NT2/D1 (cell line): ENCODE measurements around the gene DCN.

Source experiments
- DNase-seq: peaks from one replicate; pipeline ENCODE4 v3.0.0-alpha.2; 2011; ENCODE audit warnings: low read depth, low spot score
- H3K27me3 ChIP-seq: 2 replicates; pipeline ENCODE4 v1.6.0; 2011; ENCODE audit warnings: mild to moderate bottlenecking; ENCODE audit not compliant: insufficient read length, insufficient read depth
- H3K36me3 ChIP-seq: 2 replicates; pipeline ENCODE4 v1.6.1; 2011; ENCODE audit warnings: mild to moderate bottlenecking, low read length, mixed read lengths; ENCODE audit not compliant: insufficient read depth, insufficient read length
- H3K4me1 ChIP-seq: 2 replicates; pipeline ENCODE4 v1.5.1; 2011; ENCODE audit not compliant: insufficient read depth, insufficient read length
- H3K4me3 ChIP-seq: 2 replicates; pipeline ENCODE4 v1.5.1; 2011; ENCODE audit warnings: low read depth; ENCODE audit not compliant: insufficient read length
- H3K9ac ChIP-seq: 2 replicates; pipeline ENCODE4 v1.6.0; 2011; ENCODE audit warnings: low read depth; ENCODE audit not compliant: insufficient read length
- H3K9me3 ChIP-seq: 2 replicates; pipeline ENCODE4 v1.5.1; 2011; ENCODE audit warnings: mild to moderate bottlenecking, low read length; ENCODE audit not compliant: insufficient read depth
- SUZ12 ChIP-seq: IDR thresholded peaks from 2 replicates; pipeline ENCODE4 v1.6.1; 2011; ENCODE audit not compliant: insufficient read length, insufficient read depth; ENCODE audit errors: extremely low read depth
- YY1 ChIP-seq: IDR thresholded peaks from 2 replicates; pipeline ENCODE4 v1.6.1; 2011; ENCODE audit not compliant: insufficient read length, insufficient read depth
- ZNF274 ChIP-seq: IDR thresholded peaks from 2 replicates; pipeline ENCODE4 v1.6.1; 2011; ENCODE audit warnings: mild to moderate bottlenecking, low read depth, low read length

Gene DCN

GRCh38 chr12:91126516-91126915 lies 56.1 kb downstream of the DCN start:
- Histone ChIP-seq H3K4me1 (no peaks in the 10 kb centered on the region), H3K4me3 (no peak overlapping the region), H3K27me3 (no peaks in the 10 kb centered on the region), H3K9me3 (no peaks in the 10 kb centered on the region), H3K9ac (no peak overlapping the region), H3K36me3 (no peaks in the 10 kb centered on the region)
- DNase-seq, result no peak
- TF ChIP-seq ZNF274, result no peak
- no peak for TF ChIP-seq YY1
- no peak for TF ChIP-seq SUZ12

GRCh38 chr12:91123236-91123916 lies 59.2 kb downstream of the DCN start:
- DNase-seq, result no peak
- H3K4me3 ChIP-seq, result no peak overlapping the region
- no peaks in the 10 kb centered on the region for H3K27me3 ChIP-seq
- no peak for TF ChIP-seq SUZ12
- no peak for TF ChIP-seq ZNF274
- no peak for TF ChIP-seq YY1
- H3K9ac ChIP-seq, result no peak overlapping the region
- H3K9me3 ChIP-seq, result no peaks in the 10 kb centered on the region
- no peaks in the 10 kb centered on the region for H3K4me1 ChIP-seq
- no peaks in the 10 kb centered on the region for H3K36me3 ChIP-seq

DNA sequence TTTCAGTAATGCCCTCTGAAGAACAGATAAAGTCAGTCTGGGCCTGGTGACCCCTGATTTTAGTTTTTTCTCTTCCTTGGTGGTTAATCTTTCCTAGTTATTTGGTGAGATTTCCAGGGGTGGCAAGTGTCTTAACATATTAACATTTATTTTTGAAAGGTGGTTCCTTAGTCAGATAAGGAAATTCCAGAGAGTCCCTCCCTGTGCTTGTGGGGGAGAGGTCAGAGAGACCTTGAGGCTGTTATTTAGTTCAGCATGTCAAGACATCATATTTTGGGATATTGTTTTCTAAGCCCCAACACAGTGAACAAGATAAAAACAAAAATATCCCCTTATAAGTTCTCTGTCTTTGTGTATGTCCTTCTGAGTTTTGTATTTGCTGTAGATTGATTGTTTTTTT lies 61.8 kb downstream of the DCN start:
- Histone ChIP-seq H3K9ac (no peak overlapping the region), H3K4me1 (no peaks in the 10 kb centered on the region), H3K4me3 (no peak overlapping the region), H3K9me3 (no peaks in the 10 kb centered on the region), H3K36me3 (no peaks in the 10 kb centered on the region), H3K27me3 (no peaks in the 10 kb centered on the region)
- TF ChIP-seq SUZ12 (no peak), YY1 (no peak), ZNF274 (no peak)
- no peak for DNase-seq

- Histone ChIP-seq H3K4me3 (no peak overlapping the region), H3K27me3 (no peaks in the 10 kb centered on the region), H3K9me3 (no peaks in the 10 kb centered on the region), H3K4me1 (no peaks in the 10 kb centered on the region), H3K36me3 (no peaks in the 10 kb centered on the region), H3K9ac (no peak overlapping the region)
- DNase-seq, result no peak
- TF ChIP-seq SUZ12 (no peak), ZNF274 (no peak), YY1 (no peak)
Observed at GRCh38 chr12:91119089-91119488, 63.5 kb downstream of the DCN start.

- no peak for DNase-seq
- Histone ChIP-seq H3K9me3 (no peaks in the 10 kb centered on the region), H3K27me3 (no peaks in the 10 kb centered on the region)
Observed at GRCh38 chr12:91113621-91114020, 69.0 kb downstream of the DCN start.

GRCh38 chr12:91111366-91112325 lies 71.0 kb downstream of the DCN start, which contains the start of gene LUM:
TSS of gene LUM (minus strand) at chr12:91111494. CDS start at chr12:91108979, 2,515 bp downstream.
- no peak within 1 kb of the TSS for H3K4me3 ChIP-seq
- DNase-seq, result no peak
- peaks cover 3% of the 10 kb centered on the region for H3K4me1 ChIP-seq
- H3K36me3 ChIP-seq, result no peaks in the 10 kb centered on the region
- no peaks in the 10 kb centered on the region for H3K27me3 ChIP-seq
- TF ChIP-seq SUZ12, result no peak
- no peak for TF ChIP-seq ZNF274
- TF ChIP-seq YY1, result no peak
- no peaks in the 10 kb centered on the region for H3K9me3 ChIP-seq
- no peak within 1 kb of the TSS for H3K9ac ChIP-seq

More at GRCh38 chr12:91113621-91114020, 69.0 kb downstream of the DCN start:
- Histone ChIP-seq H3K4me3 (no peak overlapping the region), H3K36me3 (no peaks in the 10 kb centered on the region), H3K4me1 (peaks cover 3% of the 10 kb centered on the region), H3K9ac (no peak overlapping the region)
- no peak for TF ChIP-seq YY1
- no peak for TF ChIP-seq SUZ12
- TF ChIP-seq ZNF274, result no peak

DNA sequence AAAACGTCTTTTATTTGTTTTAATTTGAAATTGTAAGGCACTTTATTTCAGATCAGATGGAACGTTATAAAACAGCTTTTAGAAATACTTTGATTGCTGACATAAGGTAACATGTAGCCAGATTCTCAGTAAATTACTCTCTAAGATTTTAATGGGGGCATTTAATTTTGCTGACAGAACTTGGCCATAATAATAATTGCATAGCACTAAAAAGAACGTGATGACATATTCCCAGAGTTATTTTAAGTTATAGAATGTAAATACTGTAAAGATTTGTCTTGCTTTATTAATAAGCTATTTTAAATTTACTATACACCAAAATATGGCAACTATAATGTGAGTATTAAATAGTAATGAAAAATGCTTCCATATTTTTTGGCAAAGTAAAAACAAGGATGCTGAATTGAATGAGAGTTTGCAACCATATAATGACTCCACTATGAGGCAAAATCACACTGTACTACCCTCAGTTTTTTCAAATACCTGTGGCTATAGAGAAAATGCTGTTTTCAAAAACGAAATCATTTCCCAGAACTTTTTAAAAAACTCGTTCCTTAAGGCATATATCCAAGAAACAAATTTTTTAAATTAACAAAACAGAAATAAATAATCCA lies 72.2 kb downstream of the DCN start:
- Histone ChIP-seq H3K36me3 (no peaks in the 10 kb centered on the region), H3K4me3 (no peak overlapping the region), H3K9ac (no peak overlapping the region), H3K27me3 (no peaks in the 10 kb centered on the region), H3K9me3 (no peaks in the 10 kb centered on the region), H3K4me1 (peaks cover 3% of the 10 kb centered on the region)
- TF ChIP-seq ZNF274, result no peak
- TF ChIP-seq YY1, result no peak
- TF ChIP-seq SUZ12, result no peak
- DNase-seq, result no peak
